Right lobe of liver (tissue), 6 donors: Measurements from ENCODE around the gene NRM. TPM values are rescaled to one million over a fixed set of nuclear protein-coding genes. Genes with fewer than 3 reads are reported as not detected.

Experiments used
- ATAC-seq, 4 donors: fragments of 200-7000 bp; cut with Tn5 transposase; one replicate each; pipeline ENCODE4 v1.9.1; 2020; ENCODE audit warnings: mild to moderate bottlenecking in 4 of 4, moderate library complexity in 4 of 4
- DNase-seq, 3 donors: peaks; one replicate each; pipeline ENCODE4 v3.0.0-alpha.2; 2020
- H3K27ac ChIP-seq, 3 donors: fragments of 200-600 bp; one replicate each; pipeline ENCODE4 v1.8.0; 2022
- H3K27me3 ChIP-seq, 2 donors: fragments of 200-600 bp; one replicate each; pipeline ENCODE4 v1.8.0; 2022
- H3K36me3 ChIP-seq, 4 donors: fragments of 200-600 bp; sonication (generic) in 1 of 4; one replicate each; pipeline versions ENCODE4 v1.5.1 to v1.8.0; 2017 to 2022; ENCODE audit warnings: control low read depth in 1 of 4
- H3K4me1 ChIP-seq, 4 donors: fragments of 200-600 bp; sonication (generic) in 1 of 4; one replicate each; pipeline versions ENCODE4 v1.5.1 to v1.8.0; 2017 to 2022; ENCODE audit warnings: control low read depth in 1 of 4
- H3K4me3 ChIP-seq, 3 donors: fragments of 200-600 bp; one replicate each; pipeline ENCODE4 v1.8.0; 2022
- H3K9me3 ChIP-seq, 4 donors: fragments of 200-600 bp; sonication (generic) in 1 of 4; one replicate each; pipeline versions ENCODE4 v1.5.1 to v1.8.0; 2017 to 2022; ENCODE audit warnings: control low read depth in 1 of 4
- POLR2A ChIP-seq: fragments of 450-650 bp; IDR thresholded peaks from one replicate; pipeline ENCODE4 v1.6.1; 2017; ENCODE audit warnings: antibody characterized with exemption, mild to moderate bottlenecking
- WGBS: methylation state at CpG from one replicate; pipeline ENCODE4 v1.1.6; 2018; ENCODE audit warnings: low coverage, low lambda C conversion rate; ENCODE audit not compliant: insufficient coverage; ENCODE audit errors: missing lambda C conversion rate; 5-methylcytosine and 5-hydroxymethylcytosine counted together
- intact Hi-C, 2 donors: fragments of 100-400 bp; cut with DNase I; formaldehyde crosslinking; loops; one replicate each; pipeline versions ENCODE4 v1.11.2 to v1.14.1; 2022
- small RNA-seq, 2 experiments: library from RNA; depleted of rRNA; stranded (forward); fragments of <200 nt; gene quantifications; one replicate each; pipeline ENCODE3, GENCODE V24; 2016
- total RNA-seq, 6 experiments: library from RNA; depleted of rRNA in 2 of 6; stranded (reverse); fragments of >200 nt in 2 of 6; fragmentation: NEBNext Ultra II Directional in 3 of 6; extraction: Animal tissue kit (Norgen Biotek cat#: 25700) in 3 of 6; gene quantifications; one replicate each; pipeline versions ENCODE4 v1.1.0 to v1.2.4, GENCODE V29; 2016 to 2023
- TF ChIP-seq, protein P1 (sequence below), 4 donors: fragments of 200-600 bp in 3 of 4; fragments of 450-650 bp in 1 of 4; IDR thresholded peaks; one replicate each; pipeline versions ENCODE4 v1.5.1 to v1.8.0; 2016 to 2022; ENCODE audit warnings: antibody characterized with exemption in 4 of 4, mild to moderate bottlenecking in 2 of 4
- donor health status: DM: no; HTN: yes; CAD: no.
- donor health status: DM: no; HTN: no; CAD: no.
- donor health status: DM: no; HTN: no; CAD: no.
- donor health status: DM: no; HTN: yes; CAD: no.
- donor health status: DM: no; HTN: yes; CAD: no.

Gene NRM
- total RNA-seq, 6 experiments from 2014 or later = 1.2 to 2.7 (median 1.9) TPM

DNA sequence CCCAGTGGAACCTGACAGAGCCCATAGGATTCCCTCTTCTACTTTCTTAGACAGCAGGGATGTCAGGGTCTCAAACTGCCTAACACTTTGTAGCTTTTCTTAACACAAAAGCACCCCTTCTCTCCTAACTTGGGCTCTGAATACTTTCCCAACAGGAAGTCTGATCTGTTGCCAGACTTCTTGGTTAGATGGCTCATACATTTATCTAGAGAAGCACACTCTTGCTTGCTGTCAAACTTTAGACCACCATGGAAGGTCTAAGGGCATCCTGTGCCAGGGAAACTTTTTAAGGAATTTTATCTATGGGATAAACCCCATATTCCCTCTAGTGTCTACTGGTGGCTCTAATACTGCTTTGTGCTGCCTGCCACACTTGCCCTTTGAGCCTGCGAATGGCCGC, 47.1 kb downstream of the NRM start:
- Histone ChIP-seq H3K4me1 (peaks cover 0 to 20% (median 6%) of the 10 kb centered on the region in 4 donors), H3K36me3 (no peaks in the 10 kb centered on the region), H3K27me3 (no peaks in the 10 kb centered on the region), H3K4me3 (no peak overlapping the region), H3K27ac (no peak overlapping the region), H3K9me3 (no peaks in the 10 kb centered on the region)
- DNase-seq (no peak), ATAC-seq (no peak)
- WGBS = 92% methylated on average over 2 of the region's 2 CpGs
- TF ChIP-seq, protein P1, sequence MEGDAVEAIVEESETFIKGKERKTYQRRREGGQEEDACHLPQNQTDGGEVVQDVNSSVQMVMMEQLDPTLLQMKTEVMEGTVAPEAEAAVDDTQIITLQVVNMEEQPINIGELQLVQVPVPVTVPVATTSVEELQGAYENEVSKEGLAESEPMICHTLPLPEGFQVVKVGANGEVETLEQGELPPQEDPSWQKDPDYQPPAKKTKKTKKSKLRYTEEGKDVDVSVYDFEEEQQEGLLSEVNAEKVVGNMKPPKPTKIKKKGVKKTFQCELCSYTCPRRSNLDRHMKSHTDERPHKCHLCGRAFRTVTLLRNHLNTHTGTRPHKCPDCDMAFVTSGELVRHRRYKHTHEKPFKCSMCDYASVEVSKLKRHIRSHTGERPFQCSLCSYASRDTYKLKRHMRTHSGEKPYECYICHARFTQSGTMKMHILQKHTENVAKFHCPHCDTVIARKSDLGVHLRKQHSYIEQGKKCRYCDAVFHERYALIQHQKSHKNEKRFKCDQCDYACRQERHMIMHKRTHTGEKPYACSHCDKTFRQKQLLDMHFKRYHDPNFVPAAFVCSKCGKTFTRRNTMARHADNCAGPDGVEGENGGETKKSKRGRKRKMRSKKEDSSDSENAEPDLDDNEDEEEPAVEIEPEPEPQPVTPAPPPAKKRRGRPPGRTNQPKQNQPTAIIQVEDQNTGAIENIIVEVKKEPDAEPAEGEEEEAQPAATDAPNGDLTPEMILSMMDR (IDR thresholded peaks at IDR 0.05) = no peak
- TF ChIP-seq POLR2A = no peak
- intact Hi-C loops = no loop called here

DNA sequence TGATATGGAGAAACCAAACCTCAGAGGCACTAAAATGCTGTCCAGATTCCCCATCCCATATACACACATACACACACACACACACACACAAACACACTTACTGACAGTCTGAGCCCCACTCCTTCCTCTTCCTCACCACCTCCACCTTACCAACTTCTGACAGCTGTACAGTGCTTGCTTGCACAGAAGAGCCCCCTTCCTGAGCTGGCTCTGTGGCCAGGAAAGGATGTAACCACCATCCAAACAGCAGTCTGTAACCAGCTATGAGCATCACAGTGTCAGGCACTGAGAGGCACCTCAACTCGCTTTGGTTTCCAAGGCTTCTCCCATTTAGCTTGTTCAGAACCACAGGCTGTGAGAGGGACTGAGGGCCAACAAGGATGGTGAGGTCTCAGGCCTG, 49.7 kb downstream of the NRM start:
- Histone ChIP-seq H3K4me1 (peaks cover 0 to 10% (median 3%) of the 10 kb centered on the region in 4 donors), H3K27ac (no peak overlapping the region), H3K36me3 (no peaks in the 10 kb centered on the region), H3K9me3 (no peaks in the 10 kb centered on the region), H3K27me3 (no peaks in the 10 kb centered on the region), H3K4me3 (no peak overlapping the region)
- no peak for DNase-seq
- WGBS = no CpG with 5 or more reads among the region's 1 CpG
- intact Hi-C loops = no loop called here
- no peak for ATAC-seq
- no peak for TF ChIP-seq POLR2A
- TF ChIP-seq, protein P1 (IDR thresholded peaks at IDR 0.05) = no peak

DNA sequence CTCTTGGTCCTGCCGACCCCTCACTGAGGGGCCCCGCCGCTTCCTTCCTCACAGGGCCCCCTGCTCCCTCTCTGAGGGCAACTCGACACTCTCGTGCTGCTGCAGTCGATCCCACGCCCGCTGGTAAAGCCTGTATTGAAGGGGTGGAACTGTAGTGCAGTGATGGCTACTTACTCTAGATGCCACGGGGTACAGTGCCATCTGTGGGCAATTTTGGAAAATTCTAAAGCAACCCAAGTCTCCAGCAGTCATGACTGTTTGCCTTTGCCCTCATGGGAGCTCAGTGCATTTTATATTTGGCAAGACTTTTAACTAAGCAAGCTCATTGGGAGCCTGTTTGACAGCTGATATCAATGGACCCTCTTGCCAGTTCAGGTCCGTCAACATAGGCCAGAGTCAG, 50.3 kb downstream of the NRM start:
- ATAC-seq (peak; percentile 75 to 83 (median 81)), DNase-seq (no peak)
- Histone ChIP-seq H3K9me3 (no peaks in the 10 kb centered on the region), H3K4me3 (no peak overlapping the region), H3K36me3 (no peaks in the 10 kb centered on the region), H3K4me1 (peaks cover 0 to 10% (median 0%) of the 10 kb centered on the region in 4 donors), H3K27me3 (no peaks in the 10 kb centered on the region), H3K27ac (no peak overlapping the region)
- WGBS = 54% methylated on average over 4 of the region's 10 CpGs
- TF ChIP-seq, protein P1 (IDR thresholded peaks at IDR 0.05) = peak in 3 of 4 donors; percentile 23 to 39 (median 37)
- TF ChIP-seq POLR2A = no peak
- intact Hi-C loops = no loop called here

Small RNAs within 50 kb of the gene (small RNA-seq; reads per million reads assigned to genes)
- 0 reads per million in 2 experiments for gene RF00019

Other genes starting within 250 kb of the NRM start
- gene HLA-E, start 201.5 kb downstream of the NRM start, total RNA-seq = 100 to 1,000 TPM; 116 to 257 (median 183) TPM
- gene GNL1, start 134.5 kb downstream of the NRM start, total RNA-seq = 10 to 100 TPM in 5 of 6 experiments, 1 to 10 TPM in 1; 5.1 to 25.6 (median 19.8) TPM
- gene PRR3, start 133.7 kb downstream of the NRM start, total RNA-seq = 1 to 10 TPM; 2.3 to 3.8 (median 2.6) TPM
- 10 to 100 TPM; 23.3 to 35.2 (median 26.8) TPM for gene ABCF1, start 119.5 kb downstream of the NRM start, total RNA-seq
- gene PPP1R10, start 73.7 kb downstream of the NRM start, total RNA-seq = 10 to 100 TPM; 19.0 to 45.1 (median 32.4) TPM
- 10 to 100 TPM; 43.3 to 73.9 (median 56.2) TPM for gene MRPS18B, start 73.1 kb downstream of the NRM start, total RNA-seq
- gene ATAT1, start 64.1 kb downstream of the NRM start, total RNA-seq = 1 to 10 TPM; 2.4 to 6.6 (median 4.4) TPM
- gene C6orf136, start 43.9 kb downstream of the NRM start, total RNA-seq = 10 to 100 TPM in 4 of 6 experiments, 1 to 10 TPM in 2; 8.2 to 14.1 (median 11.0) TPM
- 10 to 100 TPM; 12.3 to 17.8 (median 14.4) TPM for gene DHX16, start 18.0 kb downstream of the NRM start, total RNA-seq
- 10 to 100 TPM in 4 of 6 experiments, 1 to 10 TPM in 2; 6.7 to 29.1 (median 12.9) TPM for gene PPP1R18, start 4.3 kb downstream of the NRM start, total RNA-seq
- gene MDC1, start 26.3 kb upstream of the NRM start, total RNA-seq = 10 to 100 TPM in 4 of 6 experiments, 1 to 10 TPM in 2; 8.8 to 15.5 (median 12.1) TPM
- 100 to 1,000 TPM; 150 to 268 (median 241) TPM for gene TUBB, start 29.4 kb upstream of the NRM start, total RNA-seq
- gene FLOT1, start 51.7 kb upstream of the NRM start, total RNA-seq = 10 to 100 TPM; 37.1 to 92.2 (median 73.5) TPM
- gene IER3, start 53.6 kb upstream of the NRM start, total RNA-seq = 10 to 100 TPM in 3 of 6 experiments, 1 to 10 TPM in 3; 2.8 to 72.3 (median 24.5) TPM
- 1 to 10 TPM; 3.2 to 9.9 (median 5.0) TPM for gene DDR1, start 193.5 kb upstream of the NRM start, total RNA-seq
- gene GTF2H4, start 217.2 kb upstream of the NRM start, total RNA-seq = 10 to 100 TPM in 4 of 6 experiments, 1 to 10 TPM in 2; 3.6 to 21.1 (median 17.3) TPM
- 10 to 100 TPM; 21.5 to 36.1 (median 25.9) TPM for gene VARS2, start 223.3 kb upstream of the NRM start, total RNA-seq
- not detected for gene SFTA2, start 241.2 kb upstream of the NRM start, total RNA-seq
- gene MUCL3, start 250.0 kb upstream of the NRM start, total RNA-seq = not detected